Keratinocyte (primary cell): ENCODE results near the gene FOXP4.

Source experiments
- CTCF ChIP-seq, 3 experiments: IDR thresholded peaks in 1 of 3; conservative IDR thresholded peaks in 1 of 3; optimal IDR thresholded peaks in 1 of 3; 2 replicates in 2 of 3; 3 replicates in 1 of 3; pipeline versions ENCODE3 to v1.5.1; 2011; ENCODE audit warnings: low read length in 3 of 3, mild to moderate bottlenecking in 3 of 3, moderate library complexity in 2 of 3, control low read depth in 1 of 3, inconsistent platforms in 1 of 3; ENCODE audit not compliant: insufficient read depth in 2 of 3; ENCODE audit errors: extremely low read depth in 1 of 3
- EZH2 ChIP-seq: IDR thresholded peaks from one replicate; pipeline ENCODE4 v1.6.1; 2012; ENCODE audit warnings: inconsistent platforms, mild to moderate bottlenecking, low read length, moderate library complexity

GRCh38 chr6:41500561-41500960 lies 45.6 kb upstream of the FOXP4 start:
- TF ChIP-seq CTCF (optimal IDR thresholded peaks at IDR 0.05 in 1 of 3, IDR thresholded peaks at IDR 0.05 in 1 of 3, conservative IDR thresholded peaks at IDR 0.05 in 1 of 3; ENCODE audit: extremely low read depth in 1 of 3, insufficient read depth in 2 of 3, low read length in 3 of 3) (no peak), EZH2 (no peak)
